ENCODE data around the gene KIN.
"Not testable (repeated sequence)": the region's sequence is repeated elsewhere in the genome, so short reads cannot be mapped to it uniquely, and the experiment has no call there.

KIN gene

GRCh38 chr10:7817984-7818294 is 30.1 kb upstream of the KIN start:
- no peak for TF ChIP-seq MYC (IDR thresholded peaks at IDR 0.05; ENCODE audit: low read depth, low read length)
- no peak for TF ChIP-seq CTCF (IDR thresholded peaks at IDR 0.05; ENCODE audit: low read depth, low read length)
- TF ChIP-seq MAX (IDR thresholded peaks at IDR 0.05; ENCODE audit: low read depth, low read length) = no peak
- TF ChIP-seq POLR2A (IDR thresholded peaks at IDR 0.05; ENCODE audit: extremely low read depth, insufficient read length) = no peak
- H3K4me3 ChIP-seq (ENCODE audit: low read depth, low read length) = peak overlapping the region; percentile 89
- DNase-seq (ENCODE audit: low read depth) = no peak

- DNase-seq (ENCODE audit: low read depth) = no peak
- peak overlapping the region; percentile 89 for H3K4me3 ChIP-seq (ENCODE audit: low read depth, low read length)
- TF ChIP-seq POLR2A (IDR thresholded peaks at IDR 0.05; ENCODE audit: extremely low read depth, insufficient read length) (no peak), MAX (IDR thresholded peaks at IDR 0.05; ENCODE audit: low read depth, low read length) (no peak), MYC (IDR thresholded peaks at IDR 0.05; ENCODE audit: low read depth, low read length) (no peak), CTCF (IDR thresholded peaks at IDR 0.05; ENCODE audit: low read depth, low read length) (no peak)
These were observed 29.8 kb upstream of the KIN start for GRCh38 chr10:7817576-7817975.

- DNase-seq (ENCODE audit: low read depth) = no peak
- no peak overlapping the region for H3K4me3 ChIP-seq (ENCODE audit: low read depth, low read length)
- no peak for TF ChIP-seq CTCF (IDR thresholded peaks at IDR 0.05; ENCODE audit: low read depth, low read length)
- TF ChIP-seq MYC (IDR thresholded peaks at IDR 0.05; ENCODE audit: low read depth, low read length) = no peak
- no peak for TF ChIP-seq MAX (IDR thresholded peaks at IDR 0.05; ENCODE audit: low read depth, low read length)
- TF ChIP-seq POLR2A (IDR thresholded peaks at IDR 0.05; ENCODE audit: extremely low read depth, insufficient read length) = no peak
These were observed 25.7 kb upstream of the KIN start for GRCh38 chr10:7813481-7813880.

GRCh38 chr10:7811743-7812142 is 23.9 kb upstream of the KIN start:
- not testable (repeated sequence) for H3K4me3 ChIP-seq (ENCODE audit: low read depth, low read length); DNase-seq (ENCODE audit: low read depth)

- TF ChIP-seq MAX (IDR thresholded peaks at IDR 0.05; ENCODE audit: low read depth, low read length) = no peak
- no peak for TF ChIP-seq POLR2A (IDR thresholded peaks at IDR 0.05; ENCODE audit: extremely low read depth, insufficient read length)
- no peak for TF ChIP-seq MYC (IDR thresholded peaks at IDR 0.05; ENCODE audit: low read depth, low read length)
- TF ChIP-seq CTCF (IDR thresholded peaks at IDR 0.05; ENCODE audit: low read depth, low read length) = no peak
- DNase-seq (ENCODE audit: low read depth) = no peak
- no peak overlapping the region for H3K4me3 ChIP-seq (ENCODE audit: low read depth, low read length)
These were observed 23.2 kb upstream of the KIN start for GRCh38 chr10:7811000-7811399.

GRCh38 chr10:7810443-7810842 is 22.6 kb upstream of the KIN start:
- H3K4me3 ChIP-seq (ENCODE audit: low read depth, low read length) = no peak overlapping the region
- no peak for TF ChIP-seq CTCF (IDR thresholded peaks at IDR 0.05; ENCODE audit: low read depth, low read length)
- no peak for TF ChIP-seq POLR2A (IDR thresholded peaks at IDR 0.05; ENCODE audit: extremely low read depth, insufficient read length)
- no peak for TF ChIP-seq MAX (IDR thresholded peaks at IDR 0.05; ENCODE audit: low read depth, low read length)
- TF ChIP-seq MYC (IDR thresholded peaks at IDR 0.05; ENCODE audit: low read depth, low read length) = no peak
- DNase-seq (ENCODE audit: low read depth) = no peak

Data from NB4 (cell line).